Psoas muscle (tissue), 8 donors: ENCODE results near the gene ALDH3B2. TPM values are rescaled to one million over a fixed set of nuclear protein-coding genes. Genes with fewer than 3 reads are reported as not detected.

Experiments
- ATAC-seq, 4 donors: fragments of 200-7000 bp; cut with Tn5 transposase; one replicate each; pipeline ENCODE4 v1.9.1; 2020; ENCODE audit warnings: moderate library complexity in 3 of 4, mild to moderate bottlenecking in 2 of 4
- DNase-seq, 2 donors: peaks; one replicate each; pipeline ENCODE4 v3.0.0-alpha.2; 2020
- H3K27ac ChIP-seq: fragments of 200-600 bp; one replicate; pipeline ENCODE4 v1.8.0; 2022
- H3K27me3 ChIP-seq, 3 donors: fragments of 200-600 bp in 1 of 3; one replicate each; pipeline versions ENCODE4 v1.6.1 to v1.8.0; 2013 to 2022; ENCODE audit warnings: low read length in 2 of 3, mild to moderate bottlenecking in 2 of 3, moderate library complexity in 1 of 3; ENCODE audit not compliant: insufficient read depth in 3 of 3
- H3K36me3 ChIP-seq, 2 donors: fragments of 200-600 bp in 1 of 2; one replicate each; pipeline versions ENCODE4 v1.6.1 to v1.8.0; 2013 to 2022; ENCODE audit warnings: low read depth in 1 of 2, mild to moderate bottlenecking in 1 of 2, moderate library complexity in 1 of 2; ENCODE audit not compliant: insufficient read depth in 1 of 2
- H3K4me1 ChIP-seq: fragments of 200-600 bp; one replicate; pipeline ENCODE4 v1.8.0; 2022
- H3K4me3 ChIP-seq: fragments of 200-600 bp; one replicate; pipeline ENCODE4 v1.8.0; 2022; ENCODE audit warnings: mild to moderate bottlenecking
- H3K9me3 ChIP-seq: fragments of 200-600 bp; one replicate; pipeline ENCODE4 v1.8.0; 2022
- CTCF ChIP-seq: fragments of 200-600 bp; IDR thresholded peaks from one replicate; pipeline ENCODE4 v1.8.0; 2022; ENCODE audit warnings: antibody characterized with exemption
- WGBS, 3 donors: extraction: QIAGEN DNeasy Blood & Tissue Kit; methylation state at CpG; one replicate each; pipeline versions ENCODE4 v1.1.6 to v1.1.7; 2013; 5-methylcytosine and 5-hydroxymethylcytosine counted together
- intact Hi-C, 2 donors: fragments of 100-400 bp; cut with DNase I; formaldehyde crosslinking; loops; one replicate each; pipeline versions ENCODE4 v1.11.0 to v1.14.2; 2022
- polyA plus RNA-seq, 3 donors: library from polyadenylated mRNA; stranded (reverse); fragments of 200-250 nt; gene quantifications; one replicate each; pipeline ENCODE4 v1.2.3, GENCODE V29; 2013
- total RNA-seq, 4 donors: library from RNA; stranded (reverse); fragmentation: NEBNext Ultra II Directional in 2 of 4; extraction: Animal tissue kit (Norgen Biotek cat#: 25700) in 2 of 4; gene quantifications; one replicate each; pipeline versions ENCODE4 v1.2.1 to v1.2.4, GENCODE V29; 2021 to 2023
- donor health status: healthy with polysubstance abuse.
- donor health status: DM: no; HTN: no; CAD: no; lungs with moderate emphysema.
- donor health status: Bipolar disorder and iron deficiency.
- donor health status: healthy.
- donor health status: DM: yes; HTN: yes; CAD: no.
- donor health status: DM: no; HTN: no; CAD: no.
- donor health status: DM: no; HTN: no; CAD: no.
- donor health status: DM: yes; HTN: yes; CAD: no.

ALDH3B2 gene
- total and polyA plus RNA-seq, 7 donors, result not detected

DNA sequence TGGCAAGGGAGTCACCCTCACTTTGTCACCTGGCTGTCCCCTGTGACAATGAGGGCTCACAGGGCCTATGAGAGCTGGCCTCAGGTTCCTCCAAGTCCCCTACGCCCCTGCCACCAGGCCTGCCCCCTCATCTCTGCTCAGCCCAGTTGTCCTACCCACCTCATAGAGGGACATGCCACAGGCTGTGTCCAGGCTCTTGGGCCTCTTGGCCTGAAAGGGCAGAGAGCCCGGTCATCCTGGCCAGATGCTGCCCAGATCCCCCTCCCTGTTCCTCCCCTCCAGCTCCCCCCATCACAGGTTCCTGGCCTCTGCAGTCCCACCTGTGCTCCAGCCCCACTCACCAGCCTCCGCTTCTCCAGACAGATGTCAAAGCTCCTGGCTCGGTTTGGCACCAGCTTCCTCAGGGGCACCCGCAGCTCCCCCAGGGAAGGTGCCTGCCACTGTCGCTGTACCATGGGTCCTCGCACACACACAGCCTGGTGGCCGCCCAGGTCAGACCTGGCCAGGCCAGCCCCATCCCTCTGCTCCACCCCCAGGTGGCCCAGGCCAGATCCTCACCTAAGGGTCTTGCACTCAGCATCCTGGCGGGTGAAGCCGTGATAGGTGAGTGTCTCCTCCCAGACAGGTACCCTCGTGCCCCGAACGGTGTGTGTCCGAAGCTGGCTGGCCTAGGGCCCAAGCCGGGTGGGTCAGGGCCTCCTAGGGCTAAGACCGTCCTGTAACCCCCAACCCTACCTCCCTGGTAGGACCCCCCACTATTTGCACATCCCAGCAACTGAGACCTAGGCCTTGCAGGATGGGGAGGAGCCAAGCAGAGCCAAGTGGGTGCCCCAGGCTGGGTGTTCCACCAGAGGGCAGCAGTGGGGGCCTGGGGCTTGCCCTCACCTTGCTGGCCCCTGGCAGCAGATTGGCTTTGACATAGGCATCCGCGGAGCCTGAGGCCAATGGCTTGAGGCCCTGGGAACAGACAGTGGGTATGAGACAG lies 59.4 kb downstream of the ALDH3B2 start:
- H3K27ac ChIP-seq, result no peak overlapping the region
- TF ChIP-seq CTCF, result peak; percentile 58
- peak; percentile 47 to 74 for DNase-seq
- ATAC-seq, result peak; percentile 70 to 83 (median 77)
- intact Hi-C loops, result loop anchor here in 1 of 2 donors (5.0 kb wide), 1 partner anchor 42 kb away; no protein-coding TSS in a partner anchor
- WGBS, 3 donors, result 70 to 76% (median 72%) methylated on average over 18 of the region's 18 CpGs
- H3K36me3 ChIP-seq, result peaks cover 6 to 36% of the 10 kb centered on the region in 2 donors
- H3K27me3 ChIP-seq, result peaks cover 0 to 8% (median 0%) of the 10 kb centered on the region in 3 donors
- no peaks in the 10 kb centered on the region for H3K9me3 ChIP-seq
- H3K4me3 ChIP-seq, result no peak overlapping the region
- peaks cover 4% of the 10 kb centered on the region for H3K4me1 ChIP-seq

DNA sequence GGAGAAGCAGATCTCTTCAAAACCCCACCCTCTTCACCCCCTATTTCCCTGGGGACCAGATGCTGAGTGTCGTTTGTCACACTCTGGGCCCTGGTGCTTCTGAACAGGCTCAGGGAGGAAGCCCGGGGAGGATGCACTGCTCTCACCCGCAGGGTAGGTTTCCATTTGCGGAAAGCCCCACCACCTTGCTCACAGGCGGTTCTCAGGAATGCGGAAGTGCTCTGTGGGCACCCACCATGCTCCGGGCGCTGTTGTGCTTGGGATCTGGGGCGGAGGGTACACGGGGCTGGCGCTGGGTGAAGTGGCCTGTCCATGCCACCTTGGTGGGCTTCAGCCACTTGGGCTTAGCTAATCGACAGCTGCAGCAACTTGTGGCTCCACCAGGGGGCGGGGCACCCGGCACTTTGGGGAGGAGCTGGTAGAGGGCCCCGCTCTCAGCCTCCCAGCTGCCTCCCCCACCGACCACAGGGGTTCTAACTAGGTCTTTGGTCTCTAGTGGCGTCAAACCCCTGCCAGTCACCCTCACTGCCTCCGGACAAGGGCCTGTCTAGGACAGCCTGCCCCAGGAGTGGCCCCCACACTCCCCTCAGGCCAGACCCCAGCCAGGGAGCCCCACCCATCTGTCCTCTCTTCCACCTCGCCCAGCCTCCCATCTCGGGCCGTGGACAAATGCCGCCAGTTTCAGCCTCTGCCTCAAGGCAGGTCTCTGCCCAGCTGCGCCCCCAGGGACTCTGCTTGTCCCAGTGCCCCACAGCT lies 60.3 kb downstream of the ALDH3B2 start:
- DNase-seq (peak; percentile 62 to 83), ATAC-seq (peak; percentile 54 to 79 (median 61))
- intact Hi-C loops, result no loop called here
- TF ChIP-seq CTCF, result peak; percentile 66
- Histone ChIP-seq H3K27me3 (peaks cover 0 to 8% (median 0%) of the 10 kb centered on the region in 3 donors), H3K9me3 (no peaks in the 10 kb centered on the region), H3K4me3 (peak overlapping the region; percentile 53), H3K4me1 (peaks cover 4% of the 10 kb centered on the region), H3K36me3 (peaks cover 8 to 45% of the 10 kb centered on the region in 2 donors), H3K27ac (peak overlapping the region; percentile 30)
- WGBS, 3 donors, result 10 to 19% (median 13%) methylated on average over 22 to 23 of the region's 23 CpGs

DNA sequence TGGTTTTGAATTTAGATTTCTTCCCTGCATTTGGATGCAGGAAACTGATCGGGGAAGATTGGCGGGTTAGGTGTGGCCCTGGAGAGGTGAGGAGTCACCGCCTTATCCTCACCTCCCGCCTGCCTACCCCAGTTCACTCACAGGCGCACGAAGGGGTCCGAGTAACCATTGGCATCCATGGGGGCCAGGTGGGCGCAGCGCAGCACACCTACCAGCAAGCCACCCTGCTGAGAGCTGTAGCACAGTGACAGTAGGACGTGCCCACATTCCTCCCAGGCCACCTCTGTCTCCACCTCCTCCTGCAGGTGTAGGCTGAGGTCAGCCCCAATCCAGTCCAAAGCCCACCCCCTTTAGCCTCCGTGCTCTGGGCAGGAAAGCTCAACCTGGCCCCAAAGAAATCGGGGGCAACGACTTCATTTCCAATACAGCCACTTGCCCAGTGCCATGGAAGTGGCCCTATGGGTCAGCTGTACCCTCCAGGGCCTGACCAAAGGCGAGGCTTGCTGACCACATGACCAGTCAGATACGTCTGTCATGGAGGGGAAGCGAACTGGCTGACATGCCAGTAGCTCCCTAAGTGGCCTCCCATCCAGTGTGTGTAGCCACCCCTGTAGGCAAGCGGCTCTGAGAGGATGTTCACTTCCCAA lies 61.0 kb downstream of the ALDH3B2 start:
- Histone ChIP-seq H3K36me3 (peaks cover 14 to 52% of the 10 kb centered on the region in 2 donors), H3K4me3 (peak overlapping the region; percentile 53), H3K4me1 (peaks cover 5% of the 10 kb centered on the region), H3K9me3 (no peaks in the 10 kb centered on the region), H3K27me3 (peaks cover 0 to 8% (median 0%) of the 10 kb centered on the region in 3 donors), H3K27ac (peak overlapping the region; percentile 30)
- peak in 2 of 4 donors; percentile 4 to 19 for ATAC-seq
- no peak for DNase-seq
- intact Hi-C loops, result no loop called here
- no peak for TF ChIP-seq CTCF
- 79 to 84% (median 81%) methylated on average over 17 of the region's 17 CpGs for WGBS, 3 donors

DNA sequence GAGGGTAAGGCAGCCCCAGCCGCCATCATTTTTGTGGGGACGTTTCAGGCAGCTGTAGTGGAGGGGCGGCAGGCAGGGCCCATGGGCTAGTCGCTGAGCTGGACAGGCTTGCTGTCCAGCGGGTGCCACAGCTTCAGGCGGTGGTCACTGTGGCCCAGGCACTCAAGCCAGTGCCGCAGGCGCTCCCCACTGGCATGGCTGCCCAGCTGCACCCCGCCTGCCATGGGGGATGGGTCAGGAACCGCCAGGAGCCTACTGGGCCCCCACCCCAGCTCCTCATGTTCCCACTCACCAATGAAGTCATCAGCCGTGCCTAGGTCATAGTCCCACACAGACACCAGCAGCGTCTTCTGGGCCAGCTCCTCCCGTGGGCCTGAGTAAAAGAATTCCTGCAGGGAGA lies 61.7 kb downstream of the ALDH3B2 start:
- no peak overlapping the region for H3K27ac ChIP-seq
- intact Hi-C loops, result no loop called here
- TF ChIP-seq CTCF, result no peak
- H3K9me3 ChIP-seq, result no peaks in the 10 kb centered on the region
- H3K27me3 ChIP-seq, result peaks cover 0 to 8% (median 0%) of the 10 kb centered on the region in 3 donors
- H3K4me3 ChIP-seq, result no peak overlapping the region
- peaks cover 12% of the 10 kb centered on the region for H3K4me1 ChIP-seq
- DNase-seq (peak in 1 of 2 donors; percentile 38), ATAC-seq (no peak)
- 82 to 90% (median 87%) methylated on average over 10 to 13 of the region's 13 CpGs for WGBS, 3 donors
- H3K36me3 ChIP-seq, result peaks cover 14 to 56% of the 10 kb centered on the region in 2 donors

Other genes starting within 250 kb of the ALDH3B2 start
- 10 to 100 TPM; 23.1 to 34.3 (median 26.8) TPM for gene RPS6KB2, start 246.1 kb downstream of the ALDH3B2 start, total RNA-seq
- gene RPS6KB2, start 246.1 kb downstream of the ALDH3B2 start, polyA plus RNA-seq, result 10 to 100 TPM; 25.6 to 64.6 (median 33.1) TPM
- gene PTPRCAP, start 236.9 kb downstream of the ALDH3B2 start, total RNA-seq, result 1 to 10 TPM in 3 of 4 donors, under 1 TPM in 1; 0.89 to 1.4 (median 1.0) TPM
- 1 to 10 TPM in 1 of 3 donors, under 1 TPM in 2; 0.25 to 1.3 (median 0.65) TPM for gene PTPRCAP, start 236.9 kb downstream of the ALDH3B2 start, polyA plus RNA-seq
- gene CORO1B, start 231.1 kb downstream of the ALDH3B2 start, total RNA-seq, result 10 to 100 TPM in 3 of 4 donors, 1 to 10 TPM in 1; 8.7 to 13.1 (median 11.5) TPM
- gene CORO1B, start 231.1 kb downstream of the ALDH3B2 start, polyA plus RNA-seq, result 10 to 100 TPM; 10.6 to 18.1 (median 16.7) TPM
- under 1 TPM in 1 of 4 donors, not detected in 3; 0.19 TPM for gene GPR152, start 221.9 kb downstream of the ALDH3B2 start, total RNA-seq
- gene GPR152, start 221.9 kb downstream of the ALDH3B2 start, polyA plus RNA-seq, result not detected
- 1 to 10 TPM in 3 of 4 donors, under 1 TPM in 1; 0.93 to 1.9 (median 1.5) TPM for gene CABP4, start 219.3 kb downstream of the ALDH3B2 start, total RNA-seq
- gene CABP4, start 219.3 kb downstream of the ALDH3B2 start, polyA plus RNA-seq, result under 1 TPM; 0.35 to 0.89 (median 0.61) TPM
- gene TMEM134, start 205.4 kb downstream of the ALDH3B2 start, total RNA-seq, result 10 to 100 TPM; 57.1 to 83.2 (median 66.2) TPM
- gene TMEM134, start 205.4 kb downstream of the ALDH3B2 start, polyA plus RNA-seq, result 100 to 1,000 TPM in 1 of 3 donors, 10 to 100 TPM in 2; 81.7 to 121 (median 87.8) TPM
- 10 to 100 TPM; 25.3 to 42.7 (median 29.9) TPM for gene AIP, start 191.6 kb downstream of the ALDH3B2 start, total RNA-seq
- gene AIP, start 191.6 kb downstream of the ALDH3B2 start, polyA plus RNA-seq, result 10 to 100 TPM; 57.4 to 71.5 (median 57.7) TPM
- gene PITPNM1, start 169.3 kb downstream of the ALDH3B2 start, total RNA-seq, result 10 to 100 TPM in 2 of 4 donors, 1 to 10 TPM in 2; 6.7 to 16.1 (median 9.6) TPM
- gene PITPNM1, start 169.3 kb downstream of the ALDH3B2 start, polyA plus RNA-seq, result 10 to 100 TPM in 1 of 3 donors, 1 to 10 TPM in 2; 2.3 to 11.3 (median 5.1) TPM
- 10 to 100 TPM; 16.3 to 18.5 (median 18.1) TPM for gene CDK2AP2, start 166.5 kb downstream of the ALDH3B2 start, total RNA-seq
- 10 to 100 TPM; 31.9 to 72.3 (median 48.0) TPM for gene CDK2AP2, start 166.5 kb downstream of the ALDH3B2 start, polyA plus RNA-seq
- not detected for gene CABP2, start 151.2 kb downstream of the ALDH3B2 start, total RNA-seq
- not detected for gene CABP2, start 151.2 kb downstream of the ALDH3B2 start, polyA plus RNA-seq
- gene GSTP1, start 90.8 kb downstream of the ALDH3B2 start, total RNA-seq, result 100 to 1,000 TPM; 224 to 364 (median 274) TPM
- 100 to 1,000 TPM; 279 to 410 (median 383) TPM for gene GSTP1, start 90.8 kb downstream of the ALDH3B2 start, polyA plus RNA-seq
- 100 to 1,000 TPM; 250 to 413 (median 364) TPM for gene NDUFV1, start 67.7 kb downstream of the ALDH3B2 start, total RNA-seq
- 100 to 1,000 TPM; 248 to 340 (median 287) TPM for gene NDUFV1, start 67.7 kb downstream of the ALDH3B2 start, polyA plus RNA-seq
- gene NUDT8, start 44.7 kb downstream of the ALDH3B2 start, total RNA-seq, result 10 to 100 TPM; 19.0 to 37.0 (median 31.8) TPM
- gene NUDT8, start 44.7 kb downstream of the ALDH3B2 start, polyA plus RNA-seq, result 10 to 100 TPM; 28.5 to 52.2 (median 48.9) TPM
- not detected for gene TBX10, start 34.9 kb downstream of the ALDH3B2 start, total RNA-seq
- under 1 TPM in 1 of 3 donors, not detected in 2; 0.01 TPM for gene TBX10, start 34.9 kb downstream of the ALDH3B2 start, polyA plus RNA-seq
- not detected for gene ACY3, start 23.9 kb downstream of the ALDH3B2 start, total RNA-seq
- gene ACY3, start 23.9 kb downstream of the ALDH3B2 start, polyA plus RNA-seq, result under 1 TPM in 1 of 3 donors, not detected in 2; 0.04 TPM